Liver (tissue), 3 donors: ENCODE results near the gene RTN4.

Experiments used
- CTCF ChIP-seq: fragments of 150-350 bp; IDR thresholded peaks from 2 replicates; pipeline ENCODE4 v1.5.1; 2017; ENCODE audit warnings: improper control_type of control experiment, low read depth, low read length; ENCODE audit not compliant: missing input control
- EGR1 ChIP-seq, 2 donors: IDR thresholded peaks; 2 replicates each; pipeline ENCODE4 v1.6.1; 2016 to 2018; ENCODE audit warnings: antibody characterized with exemption in 2 of 2, low read depth in 2 of 2
- HNF4A ChIP-seq, 2 donors: conservative IDR thresholded peaks; 2 replicates each; pipeline ENCODE4 v1.6.1; 2016; ENCODE audit warnings: antibody characterized with exemption in 2 of 2, mild to moderate bottlenecking in 2 of 2
- HNF4G ChIP-seq: IDR thresholded peaks from 2 replicates; pipeline ENCODE4 v1.6.1; 2016; ENCODE audit warnings: antibody characterized with exemption
- MAX ChIP-seq: IDR thresholded peaks from 2 replicates; pipeline ENCODE4 v1.6.1; 2016; ENCODE audit warnings: antibody characterized with exemption
- REST ChIP-seq: IDR thresholded peaks from 2 replicates; pipeline ENCODE4 v1.6.1; 2016; ENCODE audit warnings: antibody characterized with exemption, mild to moderate bottlenecking
- SP1 ChIP-seq: IDR thresholded peaks from 2 replicates; pipeline ENCODE4 v1.6.1; 2018; ENCODE audit warnings: antibody characterized with exemption, mild to moderate bottlenecking
- TAF1 ChIP-seq: conservative IDR thresholded peaks from 2 replicates; pipeline ENCODE4 v1.6.1; 2016; ENCODE audit warnings: antibody characterized with exemption, mild to moderate bottlenecking
- YY1 ChIP-seq: IDR thresholded peaks from 2 replicates; pipeline ENCODE4 v1.6.1; 2016; ENCODE audit warnings: antibody characterized with exemption, mild to moderate bottlenecking
- donor health status: healthy.
- donor health status: healthy.

GRCh38 chr2:54966165-54966832 is 84.0 kb downstream of the RTN4 start:
- no peak for TF ChIP-seq CTCF
- TF ChIP-seq SP1, result no peak
- TF ChIP-seq HNF4A (conservative IDR thresholded peaks at IDR 0.05), result no peak
- no peak for TF ChIP-seq TAF1
- no peak for TF ChIP-seq YY1
- TF ChIP-seq MAX, result no peak
- no peak for TF ChIP-seq REST
- no peak for TF ChIP-seq EGR1 (IDR thresholded peaks at IDR 0.05; ENCODE audit: low read depth in 2 of 2)
- TF ChIP-seq HNF4G, result no peak
